Kidney (tissue), 14 donors: Measurements from ENCODE around the gene KIF18A. TPM values are rescaled to one million over a fixed set of nuclear protein-coding genes. Genes with fewer than 3 reads are reported as not detected.

Experiments
- DNase-seq, 5 donors: peaks; one replicate each; pipeline ENCODE4 v3.0.0-alpha.2; 2013 to 2020
- FAIRE-seq: peaks from 2 replicates; lab custom pipeline; 2012; peaks lifted over from hg19 to GRCh38; lab: Jason Lieb, UNC
- H3K27ac ChIP-seq, 2 donors: one replicate each; pipeline ENCODE4 v1.7.0; 2013; ENCODE audit warnings: low read depth in 2 of 2, low read length in 2 of 2, inconsistent platforms in 1 of 2
- H3K27me3 ChIP-seq: one replicate; pipeline ENCODE4 v1.7.1; 2013; ENCODE audit warnings: low read length, inconsistent platforms; ENCODE audit not compliant: control insufficient read depth, insufficient read depth
- H3K36me3 ChIP-seq, 3 donors: one replicate each; pipeline versions ENCODE4 v1.7.0 to v1.7.1; 2013; ENCODE audit warnings: low read length in 3 of 3, control low read depth in 1 of 3, inconsistent platforms in 1 of 3; ENCODE audit not compliant: insufficient read depth in 3 of 3, control insufficient read depth in 2 of 3
- H3K4me1 ChIP-seq, 3 donors: one replicate each; pipeline versions ENCODE4 v1.7.0 to v1.7.1; 2013; ENCODE audit warnings: low read length in 3 of 3, inconsistent platforms in 1 of 3, low read depth in 1 of 3; ENCODE audit not compliant: control insufficient read depth in 2 of 3, insufficient read depth in 2 of 3
- H3K4me3 ChIP-seq, 3 donors: one replicate each; pipeline versions ENCODE4 v1.7.0 to v1.8.1; 2013; ENCODE audit warnings: low read length in 3 of 3, control low read depth in 1 of 3, inconsistent platforms in 1 of 3
- H3K9ac ChIP-seq, 3 donors: one replicate each; pipeline versions ENCODE4 v1.7.0 to v1.7.1; 2013; ENCODE audit warnings: low read length in 3 of 3, control low read depth in 1 of 3, inconsistent platforms in 1 of 3
- H3K9me3 ChIP-seq, 3 donors: one replicate each; pipeline versions ENCODE4 v1.7.0 to v1.7.1; 2013; ENCODE audit warnings: low read length in 3 of 3, control low read depth in 1 of 3, inconsistent platforms in 1 of 3; ENCODE audit not compliant: control insufficient read depth in 2 of 3, insufficient read depth in 1 of 3
- CTCF ChIP-seq: IDR thresholded peaks from 3 replicates; pipeline ENCODE4 v1.5.1; 2012; ENCODE audit warnings: mild to moderate bottlenecking, moderate library complexity, borderline replicate concordance; ENCODE audit not compliant: insufficient read depth; ENCODE audit errors: extremely low read depth
- intact Hi-C: fragments of 100-400 bp; cut with DNase I; formaldehyde crosslinking; loops from one replicate; pipeline ENCODE4 v1.11.1; 2022
- polyA plus RNA-seq: library from polyadenylated mRNA; stranded (reverse); fragments of 350-450 nt; fragmentation: Illumina TruSeq; extraction: RNeasy Lipid Tissue Mini Kit (QIAGEN cat#74804); gene quantifications from one replicate; pipeline ENCODE4 v1.2.3, GENCODE V29; 2014; ENCODE audit warnings: low read depth, low replicate concordance; ENCODE audit not compliant: insufficient read depth
- total RNA-seq: library from RNA; stranded (reverse); fragmentation: NEBNext Ultra II Directional; extraction: Animal tissue kit (Norgen Biotek cat#: 25700); gene quantifications from one replicate; pipeline ENCODE4 v1.2.1, GENCODE V29; 2021
- donor health status: control.
- donor health status: control.
- donor health status: control.
- donor health status: control.
- donor health status: control.
- donor health status: DM: yes; HTN: yes; CAD: no.
- donor health status: Normal renal cell carcinoma (clear cell type).

KIF18A gene
- total and polyA plus RNA-seq, 2 donors from 2014 or later, result 0.39 to 0.50 TPM

- Histone ChIP-seq H3K4me1 (no peaks in the 10 kb centered on the region), H3K9me3 (no peaks in the 10 kb centered on the region), H3K9ac (no peak overlapping the region), H3K27ac (no peak overlapping the region), H3K27me3 (no peaks in the 10 kb centered on the region), H3K36me3 (no peaks in the 10 kb centered on the region), H3K4me3 (no peak overlapping the region)
- DNase-seq (peak in 1 of 5 donors; percentile 9), FAIRE-seq (no peak)
- TF ChIP-seq CTCF, result no peak
- intact Hi-C loops, result no loop called here
Observed at GRCh38 chr11:28099715-28100114, 8.2 kb downstream of the KIF18A start.

GRCh38 chr11:28098257-28098656, 9.7 kb downstream of the KIF18A start:
- H3K36me3 ChIP-seq, result no peaks in the 10 kb centered on the region
- FAIRE-seq (no peak), DNase-seq (no peak)
- H3K9ac ChIP-seq, result no peak overlapping the region
- TF ChIP-seq CTCF, result no peak
- H3K4me1 ChIP-seq, result no peaks in the 10 kb centered on the region
- intact Hi-C loops, result no loop called here
- no peak overlapping the region for H3K4me3 ChIP-seq
- H3K27ac ChIP-seq, result no peak overlapping the region
- H3K9me3 ChIP-seq, result no peaks in the 10 kb centered on the region
- H3K27me3 ChIP-seq, result no peaks in the 10 kb centered on the region

GRCh38 chr11:28092786-28093185, 15.2 kb downstream of the KIF18A start:
- no peak for FAIRE-seq
- TF ChIP-seq CTCF, result no peak
- intact Hi-C loops, result no loop called here
- Histone ChIP-seq H3K4me1 (no peaks in the 10 kb centered on the region), H3K27me3 (no peaks in the 10 kb centered on the region), H3K27ac (no peak overlapping the region), H3K36me3 (no peaks in the 10 kb centered on the region), H3K9me3 (no peaks in the 10 kb centered on the region), H3K9ac (no peak overlapping the region), H3K4me3 (no peak overlapping the region)
- DNase-seq, result no peak
